SK-N-SH (cell line): ENCODE measurements around the gene FGF10. TPM values are rescaled to one million over a fixed set of nuclear protein-coding genes. Genes with fewer than 3 reads are reported as not detected.

Experiments
- CTCF ChIA-PET: fragments of 300-600, 350-600 bp; formaldehyde crosslinking; extraction: SDS; loops from one replicate; lab custom pipeline; 2021; lab: Yijun Ruan, JAX
- POLR2A ChIA-PET: fragments of 350-600 bp; sonication (Branson Sonifier 250); formaldehyde crosslinking; extraction: SDS; loops from one replicate; lab custom pipeline; 2020; ENCODE audit warnings: antibody characterized with exemption, inconsistent platforms; lab: Yijun Ruan, JAX
- DNase-seq: peaks from one replicate; pipeline ENCODE4 v3.0.0; 2012
- H2AFZ ChIP-seq: fragments of 200-600 bp; sonication (generic); 2 replicates; pipeline ENCODE4 v1.8.1; 2016; ENCODE audit warnings: antibody characterized with exemption, mild to moderate bottlenecking, low read depth
- H3F3A ChIP-seq: fragments of 200-600 bp; sonication (generic); replicated peaks from 2 replicates; pipeline ENCODE3; 2016; ENCODE audit warnings: antibody characterized with exemption, mild to moderate bottlenecking; ENCODE audit not compliant: insufficient read depth
- H3K27ac ChIP-seq, 2 experiments: fragments of 200-500 bp in 1 of 2; fragments of 200-600 bp in 1 of 2; sonication (Bioruptor generic) in 1 of 2; sonication (generic), shearing (Covaris generic) in 1 of 2; 2 replicates each; pipeline versions ENCODE4 v1.5.1 to v1.6.1; 2014 to 2016; ENCODE audit warnings: low read depth in 2 of 2, inconsistent platforms in 1 of 2, low read length in 1 of 2, mild to moderate bottlenecking in 1 of 2, mixed read lengths in 1 of 2
- H3K27me3 ChIP-seq: fragments of 200-600 bp; sonication (generic), shearing (Covaris generic); 2 replicates; pipeline ENCODE4 v1.6.1; 2016; ENCODE audit warnings: mixed run types; ENCODE audit not compliant: insufficient read depth
- H3K36me3 ChIP-seq, 2 experiments: fragments of 200-500 bp in 1 of 2; fragments of 200-600 bp in 1 of 2; sonication (Bioruptor generic) in 1 of 2; sonication (generic) in 1 of 2; replicated peaks in 1 of 2; 2 replicates each; pipeline versions ENCODE3 to v1.5.1; 2014 to 2016; ENCODE audit warnings: low read length in 1 of 2, mild to moderate bottlenecking in 1 of 2; ENCODE audit not compliant: insufficient read depth in 2 of 2, control insufficient read depth in 1 of 2
- H3K4me1 ChIP-seq, 2 experiments: fragments of 200-500 bp in 1 of 2; fragments of 200-600 bp in 1 of 2; sonication (Bioruptor generic) in 1 of 2; sonication (generic), shearing (Covaris generic) in 1 of 2; 2 replicates each; pipeline versions ENCODE4 v1.5.1 to v1.6.1; 2014 to 2016; ENCODE audit warnings: low read depth in 1 of 2, low read length in 1 of 2, mixed run types in 1 of 2; ENCODE audit not compliant: insufficient read depth in 2 of 2, control insufficient read depth in 1 of 2
- H3K4me2 ChIP-seq: fragments of 200-600 bp; sonication (generic), shearing (Covaris generic); 2 replicates; pipeline ENCODE4 v1.6.1; 2017; ENCODE audit warnings: mixed run types
- H3K4me3 ChIP-seq, 2 experiments: fragments of 200-500 bp in 1 of 2; fragments of 200-600 bp in 1 of 2; sonication (Bioruptor generic) in 1 of 2; sonication (generic), shearing (Covaris generic) in 1 of 2; 2 replicates each; pipeline versions ENCODE4 v1.5.1 to v1.8.1; 2014 to 2016; ENCODE audit warnings: low read depth in 2 of 2, inconsistent platforms in 1 of 2, low read length in 1 of 2, mild to moderate bottlenecking in 1 of 2, mixed read lengths in 1 of 2, moderate library complexity in 1 of 2
- H3K79me2 ChIP-seq: fragments of 200-600 bp; sonication (generic); 2 replicates; pipeline ENCODE4 v1.8.1; 2017; ENCODE audit warnings: mild to moderate bottlenecking; ENCODE audit not compliant: insufficient read depth
- H3K9ac ChIP-seq: fragments of 200-600 bp; sonication (generic); 2 replicates; pipeline ENCODE4 v1.6.1; 2017; ENCODE audit warnings: mixed run types
- H3K9me2 ChIP-seq: fragments of 200-600 bp; sonication (generic); 2 replicates; pipeline ENCODE4 v1.6.1; 2017; ENCODE audit warnings: mixed run types
- H3K9me3 ChIP-seq: fragments of 200-600 bp; sonication (generic); 2 replicates; pipeline ENCODE4 v1.6.1; 2017; ENCODE audit warnings: mixed run types, mild to moderate bottlenecking, moderate library complexity
- H4K20me1 ChIP-seq: fragments of 200-600 bp; sonication (generic); 2 replicates; pipeline ENCODE4 v1.6.1; 2017; ENCODE audit warnings: mild to moderate bottlenecking, mixed run types; ENCODE audit not compliant: insufficient read depth
- EZH2phosphoT487 ChIP-seq: fragments of 200-600 bp; sonication (generic); IDR thresholded peaks from 2 replicates; pipeline ENCODE4 v1.6.1; 2017; ENCODE audit warnings: low read depth, mixed run types, mild to moderate bottlenecking, antibody characterized with exemption, moderate library complexity, borderline replicate concordance
- MEF2A ChIP-seq: IDR thresholded peaks from 2 replicates; pipeline ENCODE4 v1.4.0; 2012; ENCODE audit warnings: low read depth, borderline replicate concordance
- RCOR1 ChIP-seq: fragments of 150-350 bp; IDR thresholded peaks from 2 replicates; pipeline ENCODE4 v1.6.1; 2017; ENCODE audit warnings: antibody characterized with exemption, low read length
- SIN3A ChIP-seq: IDR thresholded peaks from 2 replicates; pipeline ENCODE4 v1.6.1; 2012; ENCODE audit warnings: low read depth, mild to moderate bottlenecking, low read length, moderate library complexity, borderline replicate concordance
- TCF12 ChIP-seq: IDR thresholded peaks from 2 replicates; pipeline ENCODE4 v1.4.0; 2012
- WGBS: methylation state at CpG from one replicate; pipeline ENCODE4 v1.1.6; 2017; ENCODE audit warnings: low lambda C conversion rate; 5-methylcytosine and 5-hydroxymethylcytosine counted together
- polyA plus RNA-seq, 3 experiments: library from polyadenylated mRNA; depleted of rRNA; stranded (reverse); fragments of >200 nt; gene quantifications; 2 replicates each; pipeline ENCODE4 v1.2.3, GENCODE V29; 2012
- TF ChIP-seq, protein P1 (sequence below): fragments of 150-350 bp; IDR thresholded peaks from 2 replicates; pipeline ENCODE4 v1.6.1; 2016; ENCODE audit warnings: mild to moderate bottlenecking, low read depth, low read length
- TF ChIP-seq, protein P2 (sequence below): fragments of 200-600 bp; sonication (generic); IDR thresholded peaks from 2 replicates; pipeline ENCODE4 v1.6.1; 2017; ENCODE audit warnings: antibody characterized with exemption, mild to moderate bottlenecking, moderate library complexity
- TF ChIP-seq, protein P3 (sequence below): IDR thresholded peaks from 2 replicates; pipeline ENCODE4 v1.4.0; 2012; ENCODE audit warnings: low read depth
- TF ChIP-seq, protein P4 (sequence below): IDR thresholded peaks from 2 replicates; pipeline ENCODE4 v1.6.1; 2012; ENCODE audit warnings: mild to moderate bottlenecking, low read depth, low read length, moderate library complexity

The FGF10 gene
- polyA plus RNA-seq, 1 of the 3 experiments (the other 2 are of a cell fraction), result not detected

DNA sequence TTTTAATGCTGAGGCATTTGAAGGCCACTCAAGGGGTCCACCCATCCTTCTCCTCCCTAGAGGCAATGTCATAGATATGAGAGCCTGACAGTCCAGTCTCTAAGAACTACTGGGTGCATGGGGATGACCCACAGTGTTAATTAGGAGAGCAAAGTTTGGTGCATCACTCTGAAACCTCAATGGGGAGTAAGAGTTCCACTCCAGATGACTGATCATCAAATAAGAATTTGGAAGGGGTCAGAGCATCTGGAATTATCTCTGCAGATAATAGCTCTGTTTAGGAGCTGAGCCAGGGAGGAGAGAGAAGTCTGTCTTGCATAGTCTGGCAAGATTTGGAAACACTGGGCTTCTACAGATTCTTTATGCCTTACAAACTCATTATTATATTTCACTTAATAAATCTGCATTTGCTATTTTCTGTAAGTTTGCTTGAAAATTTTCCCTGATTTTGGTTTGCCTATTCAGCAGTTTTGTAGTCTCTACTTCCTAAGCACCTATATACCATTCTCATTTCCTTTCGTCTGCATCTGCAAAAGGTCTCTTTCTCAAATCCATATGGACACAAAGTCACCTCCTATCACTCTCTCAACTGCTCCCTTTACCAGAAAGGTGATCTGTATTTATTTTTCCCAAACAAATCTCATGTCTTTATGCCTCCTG lies 27.7 kb downstream of the FGF10 start:
- no peaks in the 10 kb centered on the region for H3K9me3 ChIP-seq
- no peak for TF ChIP-seq MEF2A
- no peak overlapping the region for H3K9ac ChIP-seq
- no peaks in the 10 kb centered on the region for H3K4me1 ChIP-seq
- H3K79me2 ChIP-seq, result no peaks in the 10 kb centered on the region
- no peak for DNase-seq
- ChIA-PET POLR2A (no interaction called here), CTCF (no interaction called here)
- no peaks in the 10 kb centered on the region for H3K36me3 ChIP-seq
- no peak overlapping the region for H3K4me2 ChIP-seq
- H4K20me1 ChIP-seq, result no peaks in the 10 kb centered on the region
- no peaks in the 10 kb centered on the region for H3F3A ChIP-seq
- no peak overlapping the region for H3K4me3 ChIP-seq
- H2AFZ ChIP-seq, result no peak overlapping the region
- WGBS, result 0% methylated on average over 1 of the region's 1 CpG
- no peaks in the 10 kb centered on the region for H3K27me3 ChIP-seq
- H3K9me2 ChIP-seq, result no peaks in the 10 kb centered on the region
- H3K27ac ChIP-seq, result no peak overlapping the region

DNA sequence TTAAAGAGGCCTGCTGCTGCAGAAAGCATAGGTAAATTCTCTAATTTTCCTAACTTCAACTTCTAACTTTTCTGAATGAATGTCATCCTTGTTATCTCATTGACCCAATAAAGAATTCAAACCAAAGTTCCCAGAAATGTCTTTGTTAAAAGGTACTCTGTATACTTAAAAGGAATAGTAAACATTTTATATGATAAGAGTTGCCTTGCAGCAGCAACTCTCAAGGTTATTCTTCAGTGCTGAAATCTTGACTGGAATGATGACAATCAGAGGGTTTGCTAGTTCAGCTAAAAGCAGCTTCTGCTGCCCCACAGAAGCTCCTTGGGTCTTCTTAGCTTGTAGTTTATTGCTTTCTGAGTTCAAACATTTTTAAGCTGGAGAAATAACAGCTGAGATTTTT lies 28.3 kb downstream of the FGF10 start:
- Histone ChIP-seq H4K20me1 (no peaks in the 10 kb centered on the region), H3F3A (no peaks in the 10 kb centered on the region), H3K27ac (no peak overlapping the region), H3K9me2 (no peaks in the 10 kb centered on the region), H3K4me2 (no peak overlapping the region), H3K36me3 (no peaks in the 10 kb centered on the region), H3K79me2 (no peaks in the 10 kb centered on the region), H3K27me3 (no peaks in the 10 kb centered on the region), H3K9me3 (no peaks in the 10 kb centered on the region), H3K4me3 (no peak overlapping the region), H3K4me1 (no peaks in the 10 kb centered on the region), H2AFZ (no peak overlapping the region), H3K9ac (no peak overlapping the region)
- TF ChIP-seq EZH2phosphoT487, result no peak
- ChIA-PET POLR2A (no interaction called here), CTCF (no interaction called here)
- DNase-seq, result no peak

DNA sequence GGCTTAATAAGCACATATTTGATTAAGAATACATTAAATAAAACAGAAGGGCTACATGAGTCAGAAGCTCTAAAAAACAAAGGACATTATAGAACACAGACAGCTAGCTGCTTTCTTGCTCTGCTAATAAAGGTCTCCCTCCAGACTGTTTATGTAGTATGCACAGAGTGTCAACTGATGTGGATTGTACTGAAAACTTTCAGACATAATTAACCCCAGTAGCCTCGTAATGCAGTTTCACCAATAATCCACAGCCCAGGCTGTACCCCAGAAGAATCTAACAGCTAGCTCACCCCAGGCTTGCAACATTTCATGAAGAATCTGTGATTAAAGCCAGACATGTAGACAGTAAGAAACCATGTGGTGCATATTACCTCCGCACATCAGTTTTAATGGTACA lies 30.8 kb downstream of the FGF10 start:
- Histone ChIP-seq H4K20me1 (no peaks in the 10 kb centered on the region), H3F3A (no peaks in the 10 kb centered on the region), H3K9me3 (no peaks in the 10 kb centered on the region), H3K9me2 (no peaks in the 10 kb centered on the region), H3K36me3 (no peaks in the 10 kb centered on the region), H3K79me2 (no peaks in the 10 kb centered on the region), H3K27me3 (no peaks in the 10 kb centered on the region), H3K4me3 (no peak overlapping the region)
- no peak for DNase-seq
- 3% methylated on average over 2 of the region's 2 CpGs for WGBS
- TF ChIP-seq, protein P1, sequence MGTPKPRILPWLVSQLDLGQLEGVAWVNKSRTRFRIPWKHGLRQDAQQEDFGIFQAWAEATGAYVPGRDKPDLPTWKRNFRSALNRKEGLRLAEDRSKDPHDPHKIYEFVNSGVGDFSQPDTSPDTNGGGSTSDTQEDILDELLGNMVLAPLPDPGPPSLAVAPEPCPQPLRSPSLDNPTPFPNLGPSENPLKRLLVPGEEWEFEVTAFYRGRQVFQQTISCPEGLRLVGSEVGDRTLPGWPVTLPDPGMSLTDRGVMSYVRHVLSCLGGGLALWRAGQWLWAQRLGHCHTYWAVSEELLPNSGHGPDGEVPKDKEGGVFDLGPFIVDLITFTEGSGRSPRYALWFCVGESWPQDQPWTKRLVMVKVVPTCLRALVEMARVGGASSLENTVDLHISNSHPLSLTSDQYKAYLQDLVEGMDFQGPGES, result no peak
- TF ChIP-seq, protein P2, sequence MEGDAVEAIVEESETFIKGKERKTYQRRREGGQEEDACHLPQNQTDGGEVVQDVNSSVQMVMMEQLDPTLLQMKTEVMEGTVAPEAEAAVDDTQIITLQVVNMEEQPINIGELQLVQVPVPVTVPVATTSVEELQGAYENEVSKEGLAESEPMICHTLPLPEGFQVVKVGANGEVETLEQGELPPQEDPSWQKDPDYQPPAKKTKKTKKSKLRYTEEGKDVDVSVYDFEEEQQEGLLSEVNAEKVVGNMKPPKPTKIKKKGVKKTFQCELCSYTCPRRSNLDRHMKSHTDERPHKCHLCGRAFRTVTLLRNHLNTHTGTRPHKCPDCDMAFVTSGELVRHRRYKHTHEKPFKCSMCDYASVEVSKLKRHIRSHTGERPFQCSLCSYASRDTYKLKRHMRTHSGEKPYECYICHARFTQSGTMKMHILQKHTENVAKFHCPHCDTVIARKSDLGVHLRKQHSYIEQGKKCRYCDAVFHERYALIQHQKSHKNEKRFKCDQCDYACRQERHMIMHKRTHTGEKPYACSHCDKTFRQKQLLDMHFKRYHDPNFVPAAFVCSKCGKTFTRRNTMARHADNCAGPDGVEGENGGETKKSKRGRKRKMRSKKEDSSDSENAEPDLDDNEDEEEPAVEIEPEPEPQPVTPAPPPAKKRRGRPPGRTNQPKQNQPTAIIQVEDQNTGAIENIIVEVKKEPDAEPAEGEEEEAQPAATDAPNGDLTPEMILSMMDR, result no peak
- TF ChIP-seq, protein P3, sequence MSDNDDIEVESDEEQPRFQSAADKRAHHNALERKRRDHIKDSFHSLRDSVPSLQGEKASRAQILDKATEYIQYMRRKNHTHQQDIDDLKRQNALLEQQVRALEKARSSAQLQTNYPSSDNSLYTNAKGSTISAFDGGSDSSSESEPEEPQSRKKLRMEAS, result no peak
- TF ChIP-seq TCF12, result no peak
- TF ChIP-seq MEF2A, result no peak
- TF ChIP-seq SIN3A, result no peak
- TF ChIP-seq RCOR1, result no peak
- TF ChIP-seq, protein P4, sequence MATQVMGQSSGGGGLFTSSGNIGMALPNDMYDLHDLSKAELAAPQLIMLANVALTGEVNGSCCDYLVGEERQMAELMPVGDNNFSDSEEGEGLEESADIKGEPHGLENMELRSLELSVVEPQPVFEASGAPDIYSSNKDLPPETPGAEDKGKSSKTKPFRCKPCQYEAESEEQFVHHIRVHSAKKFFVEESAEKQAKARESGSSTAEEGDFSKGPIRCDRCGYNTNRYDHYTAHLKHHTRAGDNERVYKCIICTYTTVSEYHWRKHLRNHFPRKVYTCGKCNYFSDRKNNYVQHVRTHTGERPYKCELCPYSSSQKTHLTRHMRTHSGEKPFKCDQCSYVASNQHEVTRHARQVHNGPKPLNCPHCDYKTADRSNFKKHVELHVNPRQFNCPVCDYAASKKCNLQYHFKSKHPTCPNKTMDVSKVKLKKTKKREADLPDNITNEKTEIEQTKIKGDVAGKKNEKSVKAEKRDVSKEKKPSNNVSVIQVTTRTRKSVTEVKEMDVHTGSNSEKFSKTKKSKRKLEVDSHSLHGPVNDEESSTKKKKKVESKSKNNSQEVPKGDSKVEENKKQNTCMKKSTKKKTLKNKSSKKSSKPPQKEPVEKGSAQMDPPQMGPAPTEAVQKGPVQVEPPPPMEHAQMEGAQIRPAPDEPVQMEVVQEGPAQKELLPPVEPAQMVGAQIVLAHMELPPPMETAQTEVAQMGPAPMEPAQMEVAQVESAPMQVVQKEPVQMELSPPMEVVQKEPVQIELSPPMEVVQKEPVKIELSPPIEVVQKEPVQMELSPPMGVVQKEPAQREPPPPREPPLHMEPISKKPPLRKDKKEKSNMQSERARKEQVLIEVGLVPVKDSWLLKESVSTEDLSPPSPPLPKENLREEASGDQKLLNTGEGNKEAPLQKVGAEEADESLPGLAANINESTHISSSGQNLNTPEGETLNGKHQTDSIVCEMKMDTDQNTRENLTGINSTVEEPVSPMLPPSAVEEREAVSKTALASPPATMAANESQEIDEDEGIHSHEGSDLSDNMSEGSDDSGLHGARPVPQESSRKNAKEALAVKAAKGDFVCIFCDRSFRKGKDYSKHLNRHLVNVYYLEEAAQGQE, result no peak
- TF ChIP-seq, all 33 proteins: peak for 0
- Histone ChIP-seq H3K9ac (no peak overlapping the region), H3K4me2 (no peak overlapping the region), H2AFZ (no peak overlapping the region), H3K27ac (no peak overlapping the region), H3K4me1 (no peaks in the 10 kb centered on the region)
- CTCF ChIA-PET, result no interaction called here
- POLR2A ChIA-PET, result no interaction called here
